IMR-90 (cell line): Measurements from ENCODE around the gene KAZN. TPM values are rescaled to one million over a fixed set of nuclear protein-coding genes. Genes with fewer than 3 reads are reported as not detected.

ENCODE experiments used
- ATAC-seq: fragments of 200-7000 bp; cut with Tn5 transposase; 2 replicates; pipeline ENCODE4 v1.9.1; 2020; ENCODE audit warnings: low read depth, mild to moderate bottlenecking, moderate library complexity
- BruUV-seq: library from RNA; stranded (reverse); fragments of 400-500 nt; replicated peaks from 2 replicates; lab custom pipeline; 2021; lab: Mats Ljungman, UMichigan
- CTCF ChIA-PET: fragments of 300-600 bp; formaldehyde crosslinking; extraction: SDS; loops from one replicate; lab custom pipeline; 2021; ENCODE audit warnings: antibody characterized with exemption; lab: Yijun Ruan, JAX
- POLR2A ChIA-PET: fragments of 300-600 bp; sonication (Branson Sonifier 250); formaldehyde crosslinking; loops from one replicate; lab custom pipeline; 2022; ENCODE audit warnings: antibody characterized with exemption; ENCODE audit not compliant: unreplicated experiment; lab: Charles Lee
- DNase-seq: peaks from one replicate; pipeline ENCODE4 v3.0.0; 2013
- H2AFZ ChIP-seq: replicated peaks from 2 replicates; pipeline ENCODE3; 2013; ENCODE audit warnings: low read length, mild to moderate bottlenecking; ENCODE audit not compliant: poor library complexity
- H2AK5ac ChIP-seq: 2 replicates; pipeline ENCODE4 v1.6.1; 2013; ENCODE audit warnings: low read depth, low read length, inconsistent platforms
- H2AK9ac ChIP-seq: replicated peaks from 2 replicates; pipeline ENCODE3; 2013; ENCODE audit warnings: mild to moderate bottlenecking, low read depth, low read length, moderate library complexity; ENCODE audit not compliant: poor library complexity
- H2BK120ac ChIP-seq: 2 replicates; pipeline ENCODE4 v1.6.1; 2013; ENCODE audit warnings: low read depth, low read length, inconsistent platforms
- H2BK15ac ChIP-seq: 3 replicates; pipeline ENCODE4 v1.6.1; 2013; ENCODE audit warnings: low read depth, low read length, inconsistent platforms
- H2BK20ac ChIP-seq: 2 replicates; pipeline ENCODE4 v1.6.1; 2013; ENCODE audit warnings: low read depth, mild to moderate bottlenecking, inconsistent platforms, low read length, moderate library complexity
- H2BK5ac ChIP-seq: 2 replicates; pipeline ENCODE4 v1.6.1; 2013; ENCODE audit warnings: mild to moderate bottlenecking, low read depth, low read length, inconsistent platforms; ENCODE audit not compliant: poor library complexity, severe bottlenecking
- H3K14ac ChIP-seq: replicated peaks from 2 replicates; pipeline ENCODE4 v1.6.1; 2013; ENCODE audit warnings: low read depth, low read length, inconsistent platforms
- H3K18ac ChIP-seq: 2 replicates; pipeline ENCODE4 v1.6.1; 2013; ENCODE audit warnings: low read depth, low read length, control low read depth
- H3K23ac ChIP-seq: 2 replicates; pipeline ENCODE4 v1.6.1; 2013; ENCODE audit warnings: low read depth, low read length, inconsistent platforms
- H3K27ac ChIP-seq: 2 replicates; pipeline ENCODE4 v1.5.1; 2013; ENCODE audit warnings: mild to moderate bottlenecking, control low read depth, low read length; ENCODE audit not compliant: insufficient read depth
- H3K27me3 ChIP-seq: 2 replicates; pipeline ENCODE4 v1.6.1; 2013; ENCODE audit warnings: low read length; ENCODE audit not compliant: control insufficient read depth, insufficient read depth
- H3K36me3 ChIP-seq: 2 replicates; pipeline ENCODE4 v1.6.1; 2013; ENCODE audit warnings: low read length, mixed read lengths; ENCODE audit not compliant: control insufficient read depth, insufficient read depth
- H3K4ac ChIP-seq: 2 replicates; pipeline ENCODE4 v1.6.1; 2013; ENCODE audit warnings: low read depth, low read length, inconsistent platforms
- H3K4me1 ChIP-seq: 2 replicates; pipeline ENCODE4 v1.6.1; 2013; ENCODE audit warnings: low read length, mixed read lengths; ENCODE audit not compliant: control insufficient read depth, insufficient read depth
- H3K4me2 ChIP-seq: 2 replicates; pipeline ENCODE4 v1.6.1; 2013; ENCODE audit warnings: low read depth, mild to moderate bottlenecking, control low read depth, low read length, moderate library complexity
- H3K4me3 ChIP-seq: 2 replicates; pipeline ENCODE4 v1.5.1; 2013; ENCODE audit warnings: low read depth, mild to moderate bottlenecking, control low read depth, low read length, moderate library complexity; ENCODE audit not compliant: insufficient read depth
- H3K56ac ChIP-seq: 2 replicates; pipeline ENCODE4 v1.6.1; 2013; ENCODE audit warnings: low read length, inconsistent platforms; ENCODE audit not compliant: insufficient read depth; ENCODE audit errors: extremely low read depth
- H3K79me1 ChIP-seq, 2 experiments: 2 replicates each; pipeline ENCODE4 v1.6.1; 2013; ENCODE audit warnings: low read length in 2 of 2, inconsistent platforms in 1 of 2, low read depth in 1 of 2
- H3K9ac ChIP-seq: 2 replicates; pipeline ENCODE4 v1.6.1; 2013; ENCODE audit warnings: low read depth, low read length, control low read depth
- H3K9me1 ChIP-seq: 2 replicates; pipeline ENCODE4 v1.6.1; 2013; ENCODE audit warnings: low read length, inconsistent platforms; ENCODE audit not compliant: insufficient read depth
- H3K9me3 ChIP-seq: 2 replicates; pipeline ENCODE4 v1.6.1; 2013; ENCODE audit warnings: low read length; ENCODE audit not compliant: control insufficient read depth, insufficient read depth
- H4K20me1 ChIP-seq: 2 replicates; pipeline ENCODE4 v1.6.1; 2013; ENCODE audit warnings: low read length, inconsistent platforms; ENCODE audit not compliant: insufficient read depth
- H4K5ac ChIP-seq: 2 replicates; pipeline ENCODE4 v1.6.1; 2013; ENCODE audit warnings: mild to moderate bottlenecking, low read depth, low read length, control low read depth
- H4K8ac ChIP-seq, 2 experiments: 2 replicates each; pipeline ENCODE4 v1.6.1; 2013; ENCODE audit warnings: low read depth in 2 of 2, low read length in 2 of 2, control low read depth in 1 of 2, inconsistent platforms in 1 of 2
- H4K91ac ChIP-seq: 2 replicates; pipeline ENCODE4 v1.6.1; 2013; ENCODE audit warnings: low read depth, low read length, inconsistent platforms; ENCODE audit not compliant: insufficient read depth
- CEBPB ChIP-seq: IDR thresholded peaks from 2 replicates; pipeline ENCODE4 v1.6.1; 2012; ENCODE audit warnings: low read depth, low read length, improper control_type of control experiment
- CHD1 ChIP-seq: IDR thresholded peaks from 2 replicates; pipeline ENCODE4 v1.6.1; 2012; ENCODE audit warnings: low read depth, low read length, improper control_type of control experiment
- WGBS, 2 experiments: methylation state at CpG; one replicate each; pipeline versions ENCODE4 v1.1.5 to v1.1.7; 2013; ENCODE audit warnings: missing lambda C conversion rate in 2 of 2; ENCODE audit not compliant: insufficient read length in 1 of 2; ENCODE audit errors: extremely low coverage in 2 of 2; 5-methylcytosine and 5-hydroxymethylcytosine counted together
- dilution Hi-C: fragments of 300-500 bp; cut with HindIII; formaldehyde crosslinking; loops from one replicate; pipeline ENCODE4 v1.14.3; 2018; ENCODE audit warnings: low sequenced_read_pairs; ENCODE audit not compliant: unreplicated experiment
- in situ Hi-C: fragments of 300-500 bp; cut with MboI; formaldehyde crosslinking; loops from 3 replicates; pipeline ENCODE4 v1.14.3; 2019; ENCODE audit warnings: low sequenced_read_pairs, inconsistent platforms, mixed read lengths
- intact Hi-C: fragments of 100-400 bp; cut with micrococcal nuclease; formaldehyde crosslinking; loops from 2 replicates; pipeline ENCODE4 v1.10.0; 2022
- polyA plus RNA-seq, 3 experiments: library from polyadenylated mRNA; depleted of rRNA; stranded (reverse); fragments of >200 nt; gene quantifications; 2 replicates each; pipeline ENCODE4 v1.2.3, GENCODE V29; 2012; ENCODE audit warnings: low replicate concordance in 1 of 3
- total RNA-seq: library from RNA; depleted of rRNA; stranded (reverse); fragments of >200 nt; gene quantifications from 2 replicates; pipeline ENCODE4 v1.2.3, GENCODE V29; 2012

The KAZN gene
- total and polyA plus RNA-seq, 2 of the 4 experiments (the other 2 are of a cell fraction) = 5.2 to 10.5 TPM

DNA sequence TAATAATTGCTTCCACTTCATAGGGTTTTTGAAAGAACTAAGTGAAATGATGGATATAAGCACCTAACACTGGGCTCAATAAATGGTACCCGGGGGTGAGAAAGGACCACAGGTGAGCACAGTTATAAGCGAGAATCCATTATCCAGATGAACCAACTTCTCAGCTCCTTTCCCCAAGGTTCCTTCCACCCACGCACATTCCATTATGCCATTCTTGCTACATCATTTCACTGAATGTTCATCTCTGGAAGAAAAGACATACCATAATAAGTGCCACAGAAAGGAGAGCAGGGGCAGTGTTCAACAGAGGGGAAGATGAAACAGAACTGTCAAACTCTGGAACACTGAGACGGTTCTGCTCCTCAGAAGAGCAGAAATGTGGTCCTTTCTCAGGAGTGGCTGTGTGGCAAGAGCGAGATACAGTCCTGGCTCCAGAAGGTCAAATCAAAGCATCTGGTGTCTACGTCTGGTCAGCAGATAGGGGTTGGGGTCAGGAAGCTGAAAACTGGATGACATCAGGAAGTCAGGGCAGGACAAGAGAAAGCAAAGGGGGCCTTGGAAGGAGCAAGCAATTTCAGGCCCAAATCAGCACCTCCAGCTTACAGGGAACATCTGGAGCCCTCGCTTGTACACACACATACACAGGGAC lies 299.6 kb downstream of the KAZN start:
- no peak overlapping the region for H2BK120ac ChIP-seq
- POLR2A ChIA-PET = no interaction called here

More for the DNA sequence above, 299.6 kb downstream of the KAZN start:
- Histone ChIP-seq H3K9ac (no peak overlapping the region), H3K18ac (no peak overlapping the region), H3K4me1 (peaks cover 7% of the 10 kb centered on the region; the same call in 1 of the 2 replicates), H2AK5ac (no peak overlapping the region), H3K4me3 (no peak overlapping the region), H3K36me3 (no peaks in the 10 kb centered on the region), H3K23ac (no peak overlapping the region), H4K8ac (no peak overlapping the region), H4K20me1 (no peaks in the 10 kb centered on the region), H3K27me3 (peaks cover 8% of the 10 kb centered on the region; the same call in 1 of the 2 replicates), H2AFZ (no peak overlapping the region), H2BK15ac (no peak overlapping the region), H3K4me2 (no peak overlapping the region), H3K14ac (no peak overlapping the region), H3K9me3 (peaks cover 4% of the 10 kb centered on the region; the same call in 1 of the 2 replicates), H4K91ac (no peak overlapping the region), H3K9me1 (no peaks in the 10 kb centered on the region), H2BK5ac (no peak overlapping the region), H3K27ac (no peak overlapping the region), H3K79me1 (no peaks in the 10 kb centered on the region), H3K4ac (no peak overlapping the region), H2AK9ac (peak overlapping the region; percentile 5), H4K5ac (no peak overlapping the region), H2BK20ac (no peak overlapping the region), H3K56ac (no peak overlapping the region)
- peak; percentile 44 for ATAC-seq
- WGBS, 2 experiments = 80% methylated on average over 2 of the region's 7 CpGs; no CpG with 5 or more reads in 1 of the 2 experiments
- TF ChIP-seq CEBPB (peak; percentile 61), CHD1 (no peak)
- dilution Hi-C loops (no loop called here), intact Hi-C loops (no loop called here), in situ Hi-C loops (no loop called here)
- DNase-seq = peak; percentile 17
- no TSS peak for BruUV-seq
- CTCF ChIA-PET = interaction anchor here (0.7 kb wide), 1 partner anchor 275 kb away, joined by 3 read pairs; no protein-coding TSS in a partner anchor
